IPS-NIHi11 (cell line): Measurements from ENCODE around the gene USP44.
"Not testable (repeated sequence)": the region's sequence is repeated elsewhere in the genome, so short reads cannot be mapped to it uniquely, and the experiment has no call there.

Source experiments
- DNase-seq: peaks from one replicate; pipeline ENCODE4 v3.0.0; 2012; ENCODE audit warnings: mixed read lengths, low spot score

Gene USP44

DNA sequence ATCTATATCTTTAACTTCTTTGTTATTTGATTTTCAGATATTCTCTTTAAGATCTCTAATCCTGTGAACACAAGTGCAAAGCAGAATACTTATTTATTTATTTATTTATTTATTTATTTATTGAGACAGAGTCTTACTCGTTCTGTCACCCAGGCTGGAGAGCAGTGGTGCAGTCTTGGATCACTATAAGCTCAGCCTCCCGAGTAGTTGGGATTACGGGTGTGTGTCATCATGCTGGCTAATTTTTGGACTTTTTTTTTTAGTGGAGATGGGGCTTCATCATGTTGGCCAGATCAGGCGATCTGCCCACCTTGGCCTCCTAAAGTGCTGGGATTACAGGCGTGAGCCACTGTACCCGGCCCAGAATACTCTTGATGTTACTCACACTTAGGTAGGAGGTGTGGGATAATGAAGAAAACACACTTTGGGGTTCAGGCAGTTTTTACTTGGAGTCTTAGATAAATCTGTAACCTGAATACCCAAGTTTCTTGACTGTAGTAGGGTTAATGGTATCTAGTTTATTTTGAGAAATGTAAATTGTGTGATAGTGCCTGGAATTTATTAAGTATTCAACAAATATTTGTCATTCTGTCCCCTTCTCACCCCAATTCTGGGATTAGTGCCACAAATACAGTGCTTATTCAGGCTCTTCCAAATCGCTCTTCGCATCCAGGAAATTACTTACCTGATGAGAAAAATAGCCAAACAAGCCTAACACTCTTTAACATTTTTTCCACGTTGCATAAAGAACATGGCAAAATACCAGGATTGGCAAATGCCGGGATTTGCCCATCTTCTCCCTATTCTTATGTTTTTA lies 44.4 kb downstream of the USP44 start:
- no peak for DNase-seq

DNA sequence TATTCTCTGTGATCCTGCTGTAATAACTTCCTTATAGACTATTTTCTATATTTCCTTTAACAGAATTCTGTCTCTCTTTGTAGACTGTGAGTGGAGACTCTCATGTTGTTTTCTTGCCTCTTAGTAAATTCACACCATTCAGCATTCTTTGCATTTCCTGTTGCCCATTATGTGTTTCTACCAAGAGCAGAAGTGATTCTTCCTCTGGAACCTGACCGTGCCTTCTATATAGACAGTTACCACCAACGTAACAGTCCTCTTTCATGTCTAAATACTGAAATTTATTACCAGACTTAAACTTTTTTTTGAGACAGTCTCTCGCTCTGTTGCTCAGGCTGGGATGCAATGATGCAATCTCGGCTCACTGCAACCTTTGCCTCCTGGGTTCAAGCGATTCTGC lies 46.2 kb downstream of the USP44 start:
- DNase-seq: no peak

DNA sequence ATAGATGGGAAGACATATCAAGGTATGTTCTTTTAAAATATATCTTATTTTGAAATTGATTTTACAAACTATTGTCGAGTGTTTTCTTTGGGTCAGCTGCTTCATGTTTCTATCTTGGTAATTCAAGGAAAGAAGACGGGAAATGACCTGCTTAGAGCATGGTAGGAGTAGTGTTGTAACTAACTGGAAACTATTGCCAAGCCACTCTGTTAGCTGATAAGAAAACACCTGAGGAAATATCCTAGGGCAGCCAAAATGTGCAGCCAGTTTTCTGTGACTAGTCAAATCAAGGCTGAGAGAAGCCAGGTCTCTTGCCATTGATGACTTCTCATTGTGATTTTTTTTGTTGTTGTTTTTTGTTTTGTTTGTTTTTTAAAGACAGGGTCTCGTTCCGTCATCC lies 47.1 kb downstream of the USP44 start:
- no peak for DNase-seq

DNA sequence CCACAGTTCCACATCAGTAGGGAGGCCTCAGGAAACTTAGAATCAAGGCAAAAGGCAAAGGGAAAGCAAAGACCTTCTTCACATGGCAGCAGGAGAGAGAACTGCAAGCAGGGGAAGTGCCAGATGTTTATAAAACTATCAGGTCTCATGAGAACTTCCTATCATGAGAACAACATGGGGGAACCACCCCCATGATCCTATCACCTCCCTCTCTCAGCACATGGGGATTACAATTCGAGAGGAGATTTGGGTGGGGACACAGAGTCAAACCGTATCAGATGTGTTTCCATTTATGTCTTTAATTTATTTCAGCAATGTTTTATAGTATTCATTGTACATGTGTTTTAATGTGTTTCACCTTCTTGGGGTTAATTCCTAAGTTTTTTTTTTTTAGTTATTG lies 51.5 kb downstream of the USP44 start:
- no peak for DNase-seq

DNA sequence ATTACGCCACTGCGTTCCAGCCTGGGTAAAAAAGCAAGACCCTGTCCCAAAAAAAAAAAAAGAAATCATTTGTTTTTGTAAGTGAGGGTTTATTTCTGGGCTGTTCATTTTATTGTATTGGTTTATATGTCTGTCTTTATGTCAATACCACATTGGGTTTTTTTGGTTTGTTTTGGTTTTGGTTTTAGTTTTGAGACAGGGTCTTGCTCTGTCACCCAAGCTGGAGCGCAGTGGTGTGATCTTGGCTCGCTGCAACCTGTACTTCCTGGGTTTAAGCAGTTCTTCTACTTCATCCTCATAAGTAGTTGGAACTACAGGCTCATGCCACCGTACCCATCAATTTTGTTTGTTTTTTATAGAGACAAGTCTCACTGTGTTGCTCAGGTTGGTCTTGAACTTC lies 52.3 kb downstream of the USP44 start:
- no peak for DNase-seq

DNA sequence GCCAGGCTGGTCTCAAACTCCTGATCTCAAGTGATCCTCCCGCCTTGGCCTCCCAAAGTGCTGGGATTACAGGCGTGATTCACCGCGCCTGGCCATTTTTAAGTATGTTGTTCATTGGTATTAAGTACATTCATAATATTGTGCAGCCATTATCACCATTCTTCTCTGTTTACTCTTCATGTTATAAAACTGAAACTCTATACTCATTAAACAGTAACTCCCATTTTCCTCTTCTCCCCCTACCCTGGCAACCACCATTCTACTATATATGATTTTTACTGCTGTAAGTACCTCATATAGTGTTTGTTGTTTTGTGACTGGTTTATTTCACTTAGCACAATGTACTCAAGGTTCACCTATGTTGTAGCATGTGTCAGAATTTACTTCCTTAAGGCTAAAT lies 54.2 kb downstream of the USP44 start:
- no peak for DNase-seq

DNA sequence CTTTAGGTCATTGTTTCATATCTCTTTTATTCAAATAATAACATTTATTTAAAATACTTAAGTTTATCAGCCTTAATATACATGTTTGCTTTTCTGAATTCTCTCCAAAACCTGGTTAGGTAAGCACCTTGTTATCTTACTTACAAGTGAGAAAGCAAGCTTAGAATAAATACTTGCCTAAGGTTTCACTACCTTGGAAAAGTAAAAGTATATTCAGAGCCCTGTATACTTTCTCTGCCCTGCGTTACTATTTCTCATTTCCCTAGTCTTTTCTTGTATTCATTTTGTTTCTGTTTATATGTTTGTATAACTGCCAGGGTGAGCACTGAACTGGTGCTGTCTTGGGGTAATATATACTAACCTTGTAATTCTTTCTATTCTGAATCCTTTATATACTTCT lies 55.8 kb downstream of the USP44 start:
- DNase-seq: no peak

DNA sequence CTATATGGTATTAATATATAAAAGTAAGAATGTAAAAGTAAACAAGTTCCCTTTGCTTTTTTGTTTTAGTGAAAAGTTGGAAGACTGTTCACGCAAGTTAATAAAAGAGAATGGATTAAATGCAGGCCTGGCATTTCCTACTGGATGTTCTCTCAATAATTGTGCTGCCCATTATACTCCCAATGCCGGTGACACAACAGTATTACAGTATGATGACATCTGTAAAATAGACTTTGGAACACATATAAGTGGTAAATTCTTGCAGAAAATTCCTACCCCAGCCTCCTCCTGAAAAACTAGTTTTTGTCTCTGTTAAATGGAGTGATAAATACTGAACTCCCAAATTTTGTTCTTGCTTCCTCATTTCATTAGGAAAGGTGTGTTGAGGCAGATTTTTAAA lies 56.4 kb downstream of the USP44 start:
- DNase-seq: no peak

DNA sequence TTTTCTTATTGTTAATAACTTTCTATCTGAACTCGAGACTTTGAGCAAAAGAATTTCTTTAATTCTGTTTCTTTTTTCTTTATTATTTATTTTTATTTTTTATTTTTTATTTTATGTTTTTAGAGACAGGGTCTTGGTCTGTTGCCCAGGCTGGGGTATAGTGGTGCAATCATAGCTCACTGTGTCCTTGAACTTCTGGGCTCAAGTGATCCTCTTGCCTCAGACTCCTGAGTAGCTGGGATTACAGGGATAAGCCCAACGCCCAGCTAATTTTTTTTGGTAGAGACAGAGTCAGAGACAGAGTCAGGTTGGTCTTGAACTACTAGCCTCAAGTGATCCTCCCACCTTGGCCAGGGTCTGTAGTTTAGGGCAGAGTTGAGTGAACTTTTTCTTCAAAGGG lies 58.8 kb downstream of the USP44 start:
- no peak for DNase-seq

DNA sequence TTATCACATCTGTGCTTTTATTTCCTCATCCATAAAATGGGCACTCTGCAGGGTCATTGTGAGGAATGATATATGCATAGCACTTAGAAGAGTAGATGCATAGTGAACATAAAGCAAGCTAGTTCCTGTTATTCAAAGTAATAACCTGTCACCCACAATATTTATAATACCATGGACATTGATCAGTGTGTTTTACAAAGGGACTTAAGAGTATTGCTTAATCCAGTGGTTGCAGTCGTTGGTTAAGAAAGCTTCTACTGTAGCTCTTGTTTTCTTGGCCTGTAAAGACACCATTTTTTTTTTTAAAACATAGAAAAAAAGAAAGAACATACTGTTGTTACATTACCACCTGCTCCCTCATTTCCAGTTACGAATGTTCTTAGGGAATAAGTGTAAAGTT lies 64.3 kb downstream of the USP44 start:
- no peak for DNase-seq

DNA sequence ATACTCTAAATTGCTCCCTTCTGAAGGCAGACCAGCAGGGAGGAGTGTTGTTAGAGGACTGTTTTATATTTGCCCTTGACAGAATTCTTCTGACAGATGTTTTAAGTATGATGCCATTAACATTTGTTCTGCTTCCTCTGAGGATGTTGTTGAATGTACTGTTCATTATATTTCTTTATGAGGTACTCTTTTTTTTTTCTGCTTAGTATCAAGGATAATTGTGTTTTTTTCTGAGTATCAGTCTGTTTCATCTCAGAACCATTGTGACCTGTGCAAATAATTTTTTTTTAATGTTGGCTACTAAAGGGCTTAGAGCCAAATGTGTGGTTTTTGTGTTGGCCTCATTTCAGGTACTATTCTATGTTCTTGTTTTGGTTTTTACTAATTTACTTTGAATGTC lies 66.8 kb downstream of the USP44 start:
- no peak for DNase-seq

DNA sequence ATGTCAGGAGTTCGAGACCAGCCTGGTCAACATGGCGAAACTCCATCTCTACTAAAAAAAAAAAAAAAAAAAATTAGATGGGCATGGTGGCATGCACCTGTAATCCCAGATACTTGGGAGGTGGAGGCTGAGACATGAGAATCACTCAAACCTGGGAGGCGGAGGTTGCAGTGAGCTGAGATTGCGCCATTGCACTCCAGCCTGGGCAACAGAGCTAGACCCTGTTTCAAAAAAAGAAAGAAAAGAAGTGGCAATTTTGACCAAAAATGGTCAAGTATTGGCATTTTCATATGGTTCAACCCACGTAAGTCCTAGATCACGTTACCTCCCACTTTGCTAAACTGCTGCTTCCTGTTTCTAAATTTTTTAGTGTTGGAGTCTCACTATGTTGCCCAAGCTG lies 68.7 kb downstream of the USP44 start:
- not testable (repeated sequence) for DNase-seq

DNA sequence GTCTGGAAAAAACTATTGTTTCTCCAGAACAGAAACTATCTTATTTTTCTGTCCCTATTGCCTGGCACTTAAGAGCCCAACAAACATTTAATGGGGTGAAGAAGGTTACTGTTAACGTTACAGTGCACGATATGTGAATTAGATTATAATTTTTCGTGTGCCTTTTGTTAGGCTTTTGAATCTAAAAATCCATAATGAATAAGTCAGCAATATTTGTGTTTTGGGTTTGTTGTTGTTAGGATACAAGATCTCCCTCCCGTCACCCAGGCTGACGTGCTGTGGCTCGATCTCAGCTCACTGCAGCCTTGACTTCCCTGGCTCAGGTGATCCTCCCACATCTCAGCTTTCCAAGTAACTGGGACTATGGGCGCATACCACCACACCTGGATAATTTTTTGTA lies 69.4 kb downstream of the USP44 start:
- no peak for DNase-seq

DNA sequence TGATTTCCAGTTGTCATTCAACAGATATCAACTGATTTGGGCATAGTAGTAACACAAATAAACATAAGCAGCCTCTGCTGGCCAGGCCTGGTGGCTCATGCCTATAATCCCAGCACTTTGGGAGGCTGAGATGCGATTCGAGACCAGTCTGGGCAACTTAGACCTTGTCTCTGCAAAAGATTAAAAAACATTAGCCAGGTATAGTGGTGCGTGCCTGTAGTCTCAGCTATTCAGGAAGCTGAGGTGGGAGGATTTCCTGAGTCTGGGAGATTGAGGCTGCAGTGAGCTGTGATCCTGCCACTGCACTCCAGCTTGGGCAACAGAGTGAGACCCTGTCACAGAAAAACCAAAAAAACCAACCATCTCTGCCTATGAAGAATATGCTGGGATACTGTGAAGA lies 70.2 kb downstream of the USP44 start:
- no peak for DNase-seq

DNA sequence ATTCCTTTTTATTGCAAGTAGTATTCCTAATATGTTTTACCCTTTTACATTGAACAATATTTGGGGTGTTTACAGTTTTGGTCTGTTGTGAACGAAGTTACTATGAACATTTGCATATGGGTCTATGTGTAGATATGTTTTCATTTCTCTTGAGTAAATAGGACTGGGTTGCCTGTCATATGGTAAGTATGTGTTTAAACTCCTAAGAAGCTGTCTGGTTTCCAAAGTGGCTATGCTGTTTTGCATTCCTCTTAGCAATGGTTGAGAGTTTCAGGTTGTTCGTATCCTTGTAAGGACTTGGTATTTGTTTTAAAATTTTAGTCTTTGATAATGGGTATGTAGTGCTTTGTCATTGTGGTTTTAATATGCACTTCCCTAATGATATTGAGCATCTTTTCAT lies 71.0 kb downstream of the USP44 start:
- no peak for DNase-seq

DNA sequence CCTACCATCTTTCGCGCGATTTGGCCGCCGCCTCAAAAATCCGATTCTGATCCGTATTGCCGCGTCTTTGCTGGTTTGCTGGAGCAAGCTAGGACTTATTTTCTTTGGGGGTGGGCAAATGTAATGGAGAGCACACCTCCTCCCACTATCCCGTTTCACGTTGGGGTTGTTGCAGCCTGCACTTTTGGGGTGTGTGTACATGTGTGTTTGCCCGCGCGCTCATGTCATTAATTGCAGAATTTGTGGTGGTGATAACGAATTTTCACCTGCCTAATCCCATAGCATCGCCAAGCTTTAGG lies 76.7 kb downstream of the USP44 start:
- peak; percentile 6 for DNase-seq

DNA sequence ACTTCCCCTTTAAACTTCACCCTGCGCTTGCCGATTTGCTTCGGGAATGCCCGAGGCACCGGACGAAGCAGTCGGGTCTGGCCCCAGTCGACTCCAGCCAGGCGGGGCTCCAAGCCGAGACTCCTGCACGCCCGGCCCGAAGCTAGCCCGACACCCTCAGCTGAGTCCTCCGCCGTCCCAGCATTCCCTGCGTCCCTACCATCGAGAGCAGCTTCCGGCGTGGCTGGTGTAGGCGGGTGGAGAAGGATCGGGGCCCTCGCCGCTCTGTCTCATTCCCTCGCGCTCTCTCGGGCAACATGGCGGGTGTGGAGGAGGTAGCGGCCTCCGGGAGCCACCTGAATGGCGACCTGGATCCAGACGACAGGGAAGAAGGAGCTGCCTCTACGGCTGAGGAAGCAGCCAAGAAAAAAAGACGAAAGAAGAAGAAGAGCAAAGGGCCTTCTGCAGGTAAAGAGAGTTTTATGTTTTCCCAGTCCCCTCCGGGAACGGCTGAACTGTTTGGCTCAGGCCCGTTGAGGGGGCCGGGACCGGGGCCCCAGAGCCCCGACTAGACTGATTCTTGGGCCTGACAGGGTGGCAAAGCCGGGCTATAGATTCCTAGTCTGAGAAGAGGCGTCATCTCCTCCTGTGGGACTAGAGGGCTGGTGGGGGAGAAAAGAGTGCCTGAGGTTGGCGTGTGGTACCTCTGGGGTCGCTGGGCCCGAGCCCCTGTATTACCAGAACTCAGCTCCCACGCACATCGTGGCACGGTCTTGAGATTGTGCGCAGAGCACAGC lies 77.2 kb downstream of the USP44 start, which contains the start of gene METAP2:
METAP2 (plus strand) TSS at position 269 of the 776 bp plus-strand sequence; CDS start at position 297, 28 bp downstream.
- peak; percentile 97 for DNase-seq

DNA sequence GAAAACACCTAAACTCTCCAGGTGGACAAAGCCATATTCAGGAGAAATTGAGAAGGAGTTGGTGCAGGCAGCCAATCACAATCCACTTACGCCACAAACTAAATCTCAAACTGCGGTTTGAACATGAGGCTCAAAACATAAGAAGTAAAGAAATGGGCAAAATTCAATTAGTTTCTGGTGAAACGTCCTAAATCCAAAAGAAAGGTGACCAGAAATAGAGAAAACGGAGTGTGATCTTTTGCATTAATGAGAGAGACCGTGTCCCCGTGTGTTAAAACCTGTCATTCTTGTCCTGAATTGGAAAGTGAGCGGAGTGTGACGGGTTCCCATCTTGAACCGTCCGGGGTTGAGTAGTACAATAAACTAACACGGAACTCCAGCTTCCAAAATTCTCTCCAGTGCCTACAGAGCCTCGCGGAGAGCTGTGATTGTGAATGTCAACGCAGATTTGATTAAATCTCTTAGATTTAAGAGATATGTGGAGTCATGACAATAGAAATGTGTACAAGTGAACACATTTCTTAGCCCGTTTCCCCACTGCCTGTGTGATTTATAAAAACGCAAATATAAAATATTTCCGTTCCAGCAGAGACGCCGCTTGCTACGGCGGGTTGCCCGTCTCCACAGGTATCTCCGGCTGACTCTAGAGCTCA lies 77.9 kb downstream of the USP44 start:
- DNase-seq: peak; percentile 33

DNA sequence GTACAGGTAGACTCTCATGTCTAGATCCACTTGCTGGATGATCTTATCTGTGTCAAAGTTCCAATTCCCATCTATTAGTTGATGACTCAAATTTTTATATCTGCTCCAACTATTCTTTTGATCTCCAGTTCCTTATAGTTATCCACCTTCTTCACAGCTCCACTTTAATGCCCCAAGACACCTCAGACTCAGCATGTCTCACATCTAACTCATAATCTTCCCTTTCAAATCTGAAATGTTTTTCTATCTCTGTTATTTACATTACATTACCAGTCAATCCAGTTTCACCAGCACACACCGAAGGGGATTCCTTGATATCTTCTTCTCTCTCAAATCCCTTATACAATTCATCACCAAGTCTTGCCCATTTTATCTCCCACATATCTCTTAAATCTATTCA lies 81.0 kb downstream of the USP44 start:
- DNase-seq: no peak
